ENCODE results near the gene TUBG1. TPM values are rescaled to one million over a fixed set of nuclear protein-coding genes. Genes with fewer than 3 reads are reported as not detected.

The TUBG1 gene
- total and polyA plus RNA-seq, 2 of the 8 experiments (the other 6 are each of a cell fraction or from before 2014, with no cell fraction given): 109 to 208 TPM

DNA sequence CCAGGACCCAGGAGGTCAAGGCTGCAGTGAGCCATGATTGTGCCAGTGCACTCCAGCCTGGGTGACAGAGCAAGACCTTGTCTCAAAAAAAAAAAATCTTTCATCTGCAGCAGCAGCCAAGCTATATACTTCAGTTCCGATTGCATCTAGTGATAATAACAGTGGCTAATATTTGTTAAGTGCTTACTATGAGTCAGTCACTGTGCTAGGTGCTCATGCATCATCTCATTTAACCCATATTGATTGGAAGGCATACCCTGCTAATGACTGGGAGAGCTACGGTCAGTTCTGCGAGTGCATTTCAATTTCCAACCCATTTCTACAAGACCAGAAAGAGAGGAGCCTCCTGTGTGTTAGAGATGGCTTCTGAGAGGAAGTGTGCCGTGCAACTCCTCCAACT is 41.9 kb downstream of the TUBG1 start (continued):
- TF ChIP-seq EGR1 (IDR thresholded peaks at IDR 0.05; ENCODE audit: borderline replicate concordance, low read depth, low read length): no peak
- TF ChIP-seq FOSL1 (IDR thresholded peaks at IDR 0.05; ENCODE audit: insufficient read depth, low read depth, low read length): no peak
- TF ChIP-seq, protein P1, sequence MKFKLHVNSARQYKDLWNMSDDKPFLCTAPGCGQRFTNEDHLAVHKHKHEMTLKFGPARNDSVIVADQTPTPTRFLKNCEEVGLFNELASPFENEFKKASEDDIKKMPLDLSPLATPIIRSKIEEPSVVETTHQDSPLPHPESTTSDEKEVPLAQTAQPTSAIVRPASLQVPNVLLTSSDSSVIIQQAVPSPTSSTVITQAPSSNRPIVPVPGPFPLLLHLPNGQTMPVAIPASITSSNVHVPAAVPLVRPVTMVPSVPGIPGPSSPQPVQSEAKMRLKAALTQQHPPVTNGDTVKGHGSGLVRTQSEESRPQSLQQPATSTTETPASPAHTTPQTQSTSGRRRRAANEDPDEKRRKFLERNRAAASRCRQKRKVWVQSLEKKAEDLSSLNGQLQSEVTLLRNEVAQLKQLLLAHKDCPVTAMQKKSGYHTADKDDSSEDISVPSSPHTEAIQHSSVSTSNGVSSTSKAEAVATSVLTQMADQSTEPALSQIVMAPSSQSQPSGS (IDR thresholded peaks at IDR 0.05; ENCODE audit: low read length): no peak
- TF ChIP-seq RBBP5 (IDR thresholded peaks at IDR 0.05; ENCODE audit: borderline replicate concordance, low read depth, low read length): no peak
- no peak for TF ChIP-seq JUND (IDR thresholded peaks at IDR 0.05; ENCODE audit: low read length)

All from H1 (cell line).